ENCODE measurements around the gene EVC.

Gene EVC

GRCh38 chr4:5757536-5757935 is 46.5 kb downstream of the EVC start:
- TF ChIP-seq RAD21 (IDR thresholded peaks at IDR 0.05; ENCODE audit: low read depth) (no peak), TAF1 (IDR thresholded peaks at IDR 0.05; ENCODE audit: low read depth) (no peak), CREB1 (IDR thresholded peaks at IDR 0.05; ENCODE audit: low read depth) (no peak), NFIC (IDR thresholded peaks at IDR 0.05) (no peak), TCF12 (IDR thresholded peaks at IDR 0.05; ENCODE audit: low read depth) (no peak), YY1 (IDR thresholded peaks at IDR 0.05; ENCODE audit: low read depth) (no peak), TEAD4 (IDR thresholded peaks at IDR 0.05) (no peak), EGR1 (IDR thresholded peaks at IDR 0.05) (no peak), CEBPB (IDR thresholded peaks at IDR 0.05) (no peak), USF1 (IDR thresholded peaks at IDR 0.05) (no peak), ZBTB7A (IDR thresholded peaks at IDR 0.05; ENCODE audit: low read depth) (no peak)

DNA sequence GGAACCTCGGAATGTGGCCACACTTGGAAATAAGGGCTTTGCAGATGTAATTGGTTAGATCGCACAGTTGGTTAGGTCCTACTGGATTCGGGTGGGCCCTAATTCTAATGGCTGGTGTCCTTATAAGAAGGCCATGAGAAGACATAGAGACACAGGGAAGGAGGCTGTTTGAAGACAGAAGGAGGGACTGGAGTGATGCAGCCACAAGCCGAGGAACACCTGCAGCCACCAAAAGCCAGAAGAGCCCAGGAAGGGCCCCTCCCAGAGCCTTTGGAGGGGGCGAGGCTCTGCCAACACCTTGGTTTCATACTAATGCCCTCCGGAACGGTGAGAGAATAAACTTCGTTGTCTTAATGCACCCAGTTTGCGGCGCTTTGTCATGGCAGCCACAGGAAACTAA is 47.0 kb downstream of the EVC start:
- TF ChIP-seq NFIC (IDR thresholded peaks at IDR 0.05) (no peak), TEAD4 (IDR thresholded peaks at IDR 0.05) (no peak), CEBPB (IDR thresholded peaks at IDR 0.05) (no peak), TAF1 (IDR thresholded peaks at IDR 0.05; ENCODE audit: low read depth) (no peak), EGR1 (IDR thresholded peaks at IDR 0.05) (no peak), REST (IDR thresholded peaks at IDR 0.05; ENCODE audit: low read depth) (no peak)

DNA sequence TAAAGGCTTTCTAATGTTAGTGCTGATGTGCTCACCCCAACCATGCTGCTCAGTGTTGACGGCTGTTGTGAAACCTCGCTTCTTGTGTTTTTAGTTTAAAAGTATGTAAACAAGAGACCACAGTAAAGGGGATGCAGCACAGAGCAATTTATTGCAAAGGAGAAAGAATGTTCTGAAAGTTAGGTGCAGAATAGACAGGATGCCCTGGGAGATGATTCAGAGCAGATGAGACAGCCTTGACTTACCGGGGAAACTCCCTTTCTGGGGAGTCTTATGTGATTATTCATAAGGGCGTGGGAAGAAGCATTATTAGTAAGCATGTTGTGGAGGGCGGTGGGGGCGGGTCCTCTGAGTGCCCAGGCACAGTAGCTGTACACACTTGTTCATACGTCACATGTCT is 47.7 kb downstream of the EVC start:
- TF ChIP-seq MAX (IDR thresholded peaks at IDR 0.05) (no peak), USF1 (IDR thresholded peaks at IDR 0.05) (no peak), CREB1 (IDR thresholded peaks at IDR 0.05; ENCODE audit: low read depth) (no peak), EGR1 (IDR thresholded peaks at IDR 0.05) (no peak), RAD21 (IDR thresholded peaks at IDR 0.05; ENCODE audit: low read depth) (no peak), TCF12 (IDR thresholded peaks at IDR 0.05; ENCODE audit: low read depth) (no peak), REST (IDR thresholded peaks at IDR 0.05; ENCODE audit: low read depth) (no peak), EP300 (IDR thresholded peaks at IDR 0.05; ENCODE audit: borderline replicate concordance) (no peak)

DNA sequence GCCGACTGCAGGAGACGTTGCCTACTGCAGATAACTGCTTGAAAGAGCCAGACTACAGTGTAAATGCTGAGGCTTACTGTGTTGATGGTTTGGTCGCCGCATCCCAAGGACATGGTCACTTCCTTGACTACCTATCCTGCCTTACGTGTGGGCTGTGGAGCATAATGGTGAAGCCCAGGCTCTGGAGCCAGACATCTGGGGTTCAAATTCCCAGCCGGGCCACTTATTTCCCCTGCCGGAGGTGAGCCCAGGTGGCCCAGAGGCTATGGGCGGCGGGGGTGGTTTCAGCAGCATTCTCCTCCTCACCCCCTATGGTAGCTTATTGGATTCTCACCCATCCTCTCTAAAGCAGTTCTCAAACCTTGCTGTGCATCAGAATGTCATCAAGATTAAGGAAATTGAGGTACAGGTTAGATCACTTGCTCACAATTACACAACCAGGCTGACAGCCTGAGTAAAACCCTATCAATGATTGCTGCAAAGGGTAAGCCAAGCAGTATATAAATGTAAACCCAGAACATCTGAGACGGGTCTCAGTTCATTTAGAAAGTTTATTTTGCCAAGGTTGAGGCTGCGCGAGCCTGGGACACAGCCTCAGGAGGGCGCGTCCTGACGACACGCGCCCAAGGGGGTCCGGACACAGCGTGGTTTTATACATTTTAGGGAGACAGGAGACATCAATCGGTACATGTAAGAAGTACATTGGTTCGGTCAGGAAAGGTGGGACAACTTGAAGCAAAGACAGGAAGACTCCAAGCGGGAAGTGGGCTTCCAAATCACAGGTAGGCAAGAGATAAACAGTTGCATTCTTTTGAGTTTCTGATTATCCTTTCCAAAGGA is 48.5 kb downstream of the EVC start:
- TF ChIP-seq USF1 (IDR thresholded peaks at IDR 0.05) (no peak), CREB1 (IDR thresholded peaks at IDR 0.05; ENCODE audit: low read depth) (no peak)

DNA sequence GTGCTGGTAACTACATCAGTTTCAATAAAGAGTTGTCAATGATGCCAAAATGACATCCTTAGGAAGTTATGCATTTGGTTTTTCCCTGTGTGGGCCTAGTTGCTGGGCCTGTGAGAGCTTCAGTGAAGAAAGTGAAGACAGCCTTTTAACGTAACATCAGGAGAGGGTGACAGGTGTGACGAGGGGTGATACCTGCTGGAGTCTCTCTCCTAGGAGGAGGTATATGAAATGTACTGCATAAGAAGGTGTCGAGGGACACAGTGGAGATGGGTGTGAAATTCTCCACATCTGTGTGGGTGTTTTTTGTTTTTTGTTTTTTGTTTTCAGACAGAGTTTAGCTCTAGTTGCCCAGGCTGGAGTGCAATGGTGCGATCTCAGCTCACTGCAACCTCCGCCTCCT is 49.2 kb downstream of the EVC start:
- TF ChIP-seq EGR1 (IDR thresholded peaks at IDR 0.05) (no peak), YY1 (IDR thresholded peaks at IDR 0.05; ENCODE audit: low read depth) (no peak)

- TF ChIP-seq EGR1 (IDR thresholded peaks at IDR 0.05), result no peak
- no peak for TF ChIP-seq NFIC (IDR thresholded peaks at IDR 0.05)
- no peak for TF ChIP-seq TCF12 (IDR thresholded peaks at IDR 0.05; ENCODE audit: low read depth)
- TF ChIP-seq FOXM1 (IDR thresholded peaks at IDR 0.05; ENCODE audit: borderline replicate concordance, low read depth), result no peak
- TF ChIP-seq CEBPB (IDR thresholded peaks at IDR 0.05), result no peak
- TF ChIP-seq MAX (IDR thresholded peaks at IDR 0.05), result no peak
- TF ChIP-seq RAD21 (IDR thresholded peaks at IDR 0.05; ENCODE audit: low read depth), result no peak
- TF ChIP-seq YY1 (IDR thresholded peaks at IDR 0.05; ENCODE audit: low read depth), result no peak
- TF ChIP-seq ZBTB7A (IDR thresholded peaks at IDR 0.05; ENCODE audit: low read depth), result no peak
- no peak for TF ChIP-seq EP300 (IDR thresholded peaks at IDR 0.05; ENCODE audit: borderline replicate concordance)
- TF ChIP-seq TEAD4 (IDR thresholded peaks at IDR 0.05), result no peak
- no peak for TF ChIP-seq TAF1 (IDR thresholded peaks at IDR 0.05; ENCODE audit: low read depth)
- no peak for TF ChIP-seq CREB1 (IDR thresholded peaks at IDR 0.05; ENCODE audit: low read depth)
- TF ChIP-seq USF1 (IDR thresholded peaks at IDR 0.05), result no peak
- TF ChIP-seq REST (IDR thresholded peaks at IDR 0.05; ENCODE audit: low read depth), result no peak
Observed at GRCh38 chr4:5760936-5761480, 50.0 kb downstream of the EVC start.
